GM10266 (cell line): ENCODE measurements around the gene PRKAA1.
A peak's percentile ranks its signal among the peaks of the same experiment; 100 is the strongest.

Experiments used
- DNase-seq: peaks from one replicate; pipeline ENCODE4 v3.0.0; 2012; ENCODE audit errors: extremely low spot score
- CTCF ChIP-seq: IDR thresholded peaks from 2 replicates; pipeline ENCODE4 v1.5.1; 2012; ENCODE audit warnings: mild to moderate bottlenecking, low read depth; ENCODE audit not compliant: control insufficient read depth, insufficient read depth; ENCODE audit errors: missing control alignments

Gene PRKAA1

GRCh38 chr5:40755407-40756365 lies 42.5 kb downstream of the PRKAA1 start, which contains the start of gene TTC33:
TSS of gene TTC33 (minus strand) at chr5:40755961. CDS start at chr5:40747018, 8,943 bp downstream.
- peak; percentile 90 for TF ChIP-seq CTCF
- DNase-seq = peak; percentile 90

- peak; percentile 76 for DNase-seq
- TF ChIP-seq CTCF = peak; percentile 70
Observed at GRCh38 chr5:40755093-40755406, 43.1 kb downstream of the PRKAA1 start.

- TF ChIP-seq CTCF = no peak
- peak; percentile 33 for DNase-seq
Observed at GRCh38 chr5:40754381-40755092, 43.6 kb downstream of the PRKAA1 start.

GRCh38 chr5:40746703-40747102 lies 51.5 kb downstream of the PRKAA1 start:
- no peak for TF ChIP-seq CTCF
- DNase-seq = no peak

GRCh38 chr5:40743771-40744170 lies 54.4 kb downstream of the PRKAA1 start:
- TF ChIP-seq CTCF = no peak
- no peak for DNase-seq

GRCh38 chr5:40738502-40738901 lies 59.7 kb downstream of the PRKAA1 start:
- no peak for TF ChIP-seq CTCF
- DNase-seq = no peak

GRCh38 chr5:40736103-40736875 lies 61.9 kb downstream of the PRKAA1 start:
- TF ChIP-seq CTCF = peak; percentile 65
- peak; percentile 39 for DNase-seq
